ENCODE measurements around the gene MFSD6.

DNA sequence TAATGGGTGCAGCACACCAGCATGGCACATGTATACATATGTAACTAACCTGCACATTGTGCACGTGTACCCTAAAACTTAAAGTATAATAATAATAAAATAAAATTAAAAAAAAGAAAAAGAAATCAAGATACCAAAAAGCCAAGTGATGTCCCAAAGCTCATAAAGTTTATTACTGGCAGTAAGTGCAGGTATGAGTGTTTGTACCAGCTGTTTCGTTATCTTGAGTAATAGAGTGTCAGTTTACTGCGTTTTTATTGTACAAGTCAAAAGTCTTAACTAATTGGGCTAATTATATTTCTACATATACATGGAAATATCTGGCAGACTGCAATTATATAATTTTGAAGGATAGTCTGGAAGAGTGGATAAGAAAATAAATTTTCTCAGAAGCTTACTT lies 41.8 kb downstream of the MFSD6 start:
- TF ChIP-seq JUN (CRISPR knock-in tag; IDR thresholded peaks at IDR 0.05) (no peak), USF1 (CRISPR knock-in tag; IDR thresholded peaks at IDR 0.05) (no peak), PRRX2 (CRISPR knock-in tag; IDR thresholded peaks at IDR 0.05) (no peak), ZNF219 (CRISPR knock-in tag; IDR thresholded peaks at IDR 0.05; ENCODE audit: borderline replicate concordance) (no peak), ESRRA (CRISPR knock-in tag; IDR thresholded peaks at IDR 0.05; ENCODE audit: borderline replicate concordance) (no peak), ZNF423 (CRISPR knock-in tag; IDR thresholded peaks at IDR 0.05) (no peak), NR2C2 (CRISPR knock-in tag; IDR thresholded peaks at IDR 0.05) (no peak)
- TF ChIP-seq, protein P1, sequence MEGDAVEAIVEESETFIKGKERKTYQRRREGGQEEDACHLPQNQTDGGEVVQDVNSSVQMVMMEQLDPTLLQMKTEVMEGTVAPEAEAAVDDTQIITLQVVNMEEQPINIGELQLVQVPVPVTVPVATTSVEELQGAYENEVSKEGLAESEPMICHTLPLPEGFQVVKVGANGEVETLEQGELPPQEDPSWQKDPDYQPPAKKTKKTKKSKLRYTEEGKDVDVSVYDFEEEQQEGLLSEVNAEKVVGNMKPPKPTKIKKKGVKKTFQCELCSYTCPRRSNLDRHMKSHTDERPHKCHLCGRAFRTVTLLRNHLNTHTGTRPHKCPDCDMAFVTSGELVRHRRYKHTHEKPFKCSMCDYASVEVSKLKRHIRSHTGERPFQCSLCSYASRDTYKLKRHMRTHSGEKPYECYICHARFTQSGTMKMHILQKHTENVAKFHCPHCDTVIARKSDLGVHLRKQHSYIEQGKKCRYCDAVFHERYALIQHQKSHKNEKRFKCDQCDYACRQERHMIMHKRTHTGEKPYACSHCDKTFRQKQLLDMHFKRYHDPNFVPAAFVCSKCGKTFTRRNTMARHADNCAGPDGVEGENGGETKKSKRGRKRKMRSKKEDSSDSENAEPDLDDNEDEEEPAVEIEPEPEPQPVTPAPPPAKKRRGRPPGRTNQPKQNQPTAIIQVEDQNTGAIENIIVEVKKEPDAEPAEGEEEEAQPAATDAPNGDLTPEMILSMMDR (IDR thresholded peaks at IDR 0.05): no peak
- TF ChIP-seq, protein P2, sequence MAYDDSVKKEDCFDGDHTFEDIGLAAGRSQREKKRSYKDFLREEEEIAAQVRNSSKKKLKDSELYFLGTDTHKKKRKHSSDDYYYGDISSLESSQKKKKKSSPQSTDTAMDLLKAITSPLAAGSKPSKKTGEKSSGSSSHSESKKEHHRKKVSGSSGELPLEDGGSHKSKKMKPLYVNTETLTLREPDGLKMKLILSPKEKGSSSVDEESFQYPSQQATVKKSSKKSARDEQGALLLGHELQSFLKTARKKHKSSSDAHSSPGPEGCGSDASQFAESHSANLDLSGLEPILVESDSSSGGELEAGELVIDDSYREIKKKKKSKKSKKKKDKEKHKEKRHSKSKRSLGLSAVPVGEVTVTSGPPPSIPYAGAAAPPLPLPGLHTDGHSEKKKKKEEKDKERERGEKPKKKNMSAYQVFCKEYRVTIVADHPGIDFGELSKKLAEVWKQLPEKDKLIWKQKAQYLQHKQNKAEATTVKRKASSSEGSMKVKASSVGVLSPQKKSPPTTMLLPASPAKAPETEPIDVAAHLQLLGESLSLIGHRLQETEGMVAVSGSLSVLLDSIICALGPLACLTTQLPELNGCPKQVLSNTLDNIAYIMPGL (CRISPR knock-in tag; IDR thresholded peaks at IDR 0.05): no peak
- TF ChIP-seq, protein P3, sequence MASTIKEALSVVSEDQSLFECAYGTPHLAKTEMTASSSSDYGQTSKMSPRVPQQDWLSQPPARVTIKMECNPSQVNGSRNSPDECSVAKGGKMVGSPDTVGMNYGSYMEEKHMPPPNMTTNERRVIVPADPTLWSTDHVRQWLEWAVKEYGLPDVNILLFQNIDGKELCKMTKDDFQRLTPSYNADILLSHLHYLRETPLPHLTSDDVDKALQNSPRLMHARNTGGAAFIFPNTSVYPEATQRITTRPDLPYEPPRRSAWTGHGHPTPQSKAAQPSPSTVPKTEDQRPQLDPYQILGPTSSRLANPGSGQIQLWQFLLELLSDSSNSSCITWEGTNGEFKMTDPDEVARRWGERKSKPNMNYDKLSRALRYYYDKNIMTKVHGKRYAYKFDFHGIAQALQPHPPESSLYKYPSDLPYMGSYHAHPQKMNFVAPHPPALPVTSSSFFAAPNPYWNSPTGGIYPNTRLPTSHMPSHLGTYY (CRISPR knock-in tag; IDR thresholded peaks at IDR 0.05): no peak
